ENCODE measurements around the gene TMCO5A. TPM values are rescaled to one million over a fixed set of nuclear protein-coding genes. Genes with fewer than 3 reads are reported as not detected.

The TMCO5A gene
- total and polyA plus RNA-seq, 9 of the 15 experiments (the other 6 are each of a cell fraction or from before 2014, with no cell fraction given): not detected

DNA sequence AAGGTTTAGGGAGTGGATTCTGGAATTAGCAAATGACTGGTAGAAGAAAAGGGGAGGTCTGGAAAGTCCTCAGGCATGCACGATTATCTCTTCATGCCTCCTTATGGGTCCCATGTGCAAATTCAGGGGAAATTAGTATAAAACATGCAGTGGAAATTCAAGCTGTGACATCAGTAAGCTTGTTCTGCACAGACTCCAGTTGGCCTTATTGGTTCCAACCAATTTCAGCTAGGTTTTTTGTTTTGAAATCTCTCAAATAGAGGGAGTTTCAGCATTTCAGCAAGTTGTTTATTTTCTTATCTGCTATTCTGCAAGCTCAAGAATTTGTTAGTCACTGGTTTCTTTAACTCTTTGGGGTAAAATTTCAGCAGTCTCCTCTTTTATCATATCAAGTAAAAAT, 774 bp upstream of the TMCO5A start:
- ATAC-seq: no peak
- Histone ChIP-seq H3K9me1 (ENCODE audit: control insufficient read depth, insufficient read depth, low read length) (no peaks in the 10 kb centered on the region), H3K4me2 (ENCODE audit: insufficient read depth, low read length) (no peak overlapping the region), H3K27me3 (ENCODE audit: control insufficient read depth in 2 of 2, insufficient read depth in 2 of 2, low read length in 2 of 2) (no peaks in the 10 kb centered on the region), H2AFZ (ENCODE audit: low read depth, low read length) (no peak overlapping the region), H3K79me2 (ENCODE audit: control insufficient read depth, insufficient read depth, low read length) (no peaks in the 10 kb centered on the region), H3K9ac (ENCODE audit: insufficient read depth in 1 of 2, low read depth in 2 of 2, low read length in 2 of 2) (no peak overlapping the region), H3K36me3 (ENCODE audit: control insufficient read depth, insufficient read depth, low read length) (no peaks in the 10 kb centered on the region), H3K4me1 (replicated peaks in 1 of 2; ENCODE audit: control insufficient read depth in 2 of 2, insufficient read depth in 2 of 2, low read length in 2 of 2) (no peaks in the 10 kb centered on the region), H3K9me3 (replicated peaks; ENCODE audit: control insufficient read depth, insufficient read depth, low read depth, low read length) (no peaks in the 10 kb centered on the region), H4K20me1 (replicated peaks; ENCODE audit: control insufficient read depth, insufficient read depth, low read length) (no peaks in the 10 kb centered on the region), H3K4me3 (no peak overlapping the region), H3K27ac (ENCODE audit: extremely low read depth, low read depth, low read length) (no peak overlapping the region)
- in situ Hi-C loops (cut with MboI): no loop called here
- CTCF ChIA-PET (ENCODE audit: low intra/inter-chr PET ratio): no interaction called here
- POLR2A ChIA-PET: interaction anchor here (1.3 kb wide), 1 partner anchor 12 kb away, joined by 4 read pairs; no protein-coding TSS in a partner anchor
- intact Hi-C loops (cut with micrococcal nuclease): no loop called here
- no peak for DNase-seq (ENCODE audit: extremely low read depth in 1 of 4, low spot score in 3 of 4)
- TF ChIP-seq, protein P1, sequence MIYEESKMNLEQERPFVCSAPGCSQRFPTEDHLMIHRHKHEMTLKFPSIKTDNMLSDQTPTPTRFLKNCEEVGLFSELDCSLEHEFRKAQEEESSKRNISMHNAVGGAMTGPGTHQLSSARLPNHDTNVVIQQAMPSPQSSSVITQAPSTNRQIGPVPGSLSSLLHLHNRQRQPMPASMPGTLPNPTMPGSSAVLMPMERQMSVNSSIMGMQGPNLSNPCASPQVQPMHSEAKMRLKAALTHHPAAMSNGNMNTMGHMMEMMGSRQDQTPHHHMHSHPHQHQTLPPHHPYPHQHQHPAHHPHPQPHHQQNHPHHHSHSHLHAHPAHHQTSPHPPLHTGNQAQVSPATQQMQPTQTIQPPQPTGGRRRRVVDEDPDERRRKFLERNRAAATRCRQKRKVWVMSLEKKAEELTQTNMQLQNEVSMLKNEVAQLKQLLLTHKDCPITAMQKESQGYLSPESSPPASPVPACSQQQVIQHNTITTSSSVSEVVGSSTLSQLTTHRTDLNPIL (CRISPR knock-in tag; IDR thresholded peaks at IDR 0.05): no peak
- TF ChIP-seq ZFPM2 (CRISPR knock-in tag; IDR thresholded peaks at IDR 0.05): no peak
- TF ChIP-seq JUN (IDR thresholded peaks at IDR 0.05; ENCODE audit: borderline replicate concordance, low read depth, low read length): no peak
- no peak for TF ChIP-seq JUN (CRISPR knock-in tag; IDR thresholded peaks at IDR 0.05; ENCODE audit: borderline replicate concordance)
- TF ChIP-seq SP2 (IDR thresholded peaks at IDR 0.05; ENCODE audit: extremely low read depth, low read depth, low read length, poor library complexity, severe bottlenecking): no peak
- TF ChIP-seq, protein P2, sequence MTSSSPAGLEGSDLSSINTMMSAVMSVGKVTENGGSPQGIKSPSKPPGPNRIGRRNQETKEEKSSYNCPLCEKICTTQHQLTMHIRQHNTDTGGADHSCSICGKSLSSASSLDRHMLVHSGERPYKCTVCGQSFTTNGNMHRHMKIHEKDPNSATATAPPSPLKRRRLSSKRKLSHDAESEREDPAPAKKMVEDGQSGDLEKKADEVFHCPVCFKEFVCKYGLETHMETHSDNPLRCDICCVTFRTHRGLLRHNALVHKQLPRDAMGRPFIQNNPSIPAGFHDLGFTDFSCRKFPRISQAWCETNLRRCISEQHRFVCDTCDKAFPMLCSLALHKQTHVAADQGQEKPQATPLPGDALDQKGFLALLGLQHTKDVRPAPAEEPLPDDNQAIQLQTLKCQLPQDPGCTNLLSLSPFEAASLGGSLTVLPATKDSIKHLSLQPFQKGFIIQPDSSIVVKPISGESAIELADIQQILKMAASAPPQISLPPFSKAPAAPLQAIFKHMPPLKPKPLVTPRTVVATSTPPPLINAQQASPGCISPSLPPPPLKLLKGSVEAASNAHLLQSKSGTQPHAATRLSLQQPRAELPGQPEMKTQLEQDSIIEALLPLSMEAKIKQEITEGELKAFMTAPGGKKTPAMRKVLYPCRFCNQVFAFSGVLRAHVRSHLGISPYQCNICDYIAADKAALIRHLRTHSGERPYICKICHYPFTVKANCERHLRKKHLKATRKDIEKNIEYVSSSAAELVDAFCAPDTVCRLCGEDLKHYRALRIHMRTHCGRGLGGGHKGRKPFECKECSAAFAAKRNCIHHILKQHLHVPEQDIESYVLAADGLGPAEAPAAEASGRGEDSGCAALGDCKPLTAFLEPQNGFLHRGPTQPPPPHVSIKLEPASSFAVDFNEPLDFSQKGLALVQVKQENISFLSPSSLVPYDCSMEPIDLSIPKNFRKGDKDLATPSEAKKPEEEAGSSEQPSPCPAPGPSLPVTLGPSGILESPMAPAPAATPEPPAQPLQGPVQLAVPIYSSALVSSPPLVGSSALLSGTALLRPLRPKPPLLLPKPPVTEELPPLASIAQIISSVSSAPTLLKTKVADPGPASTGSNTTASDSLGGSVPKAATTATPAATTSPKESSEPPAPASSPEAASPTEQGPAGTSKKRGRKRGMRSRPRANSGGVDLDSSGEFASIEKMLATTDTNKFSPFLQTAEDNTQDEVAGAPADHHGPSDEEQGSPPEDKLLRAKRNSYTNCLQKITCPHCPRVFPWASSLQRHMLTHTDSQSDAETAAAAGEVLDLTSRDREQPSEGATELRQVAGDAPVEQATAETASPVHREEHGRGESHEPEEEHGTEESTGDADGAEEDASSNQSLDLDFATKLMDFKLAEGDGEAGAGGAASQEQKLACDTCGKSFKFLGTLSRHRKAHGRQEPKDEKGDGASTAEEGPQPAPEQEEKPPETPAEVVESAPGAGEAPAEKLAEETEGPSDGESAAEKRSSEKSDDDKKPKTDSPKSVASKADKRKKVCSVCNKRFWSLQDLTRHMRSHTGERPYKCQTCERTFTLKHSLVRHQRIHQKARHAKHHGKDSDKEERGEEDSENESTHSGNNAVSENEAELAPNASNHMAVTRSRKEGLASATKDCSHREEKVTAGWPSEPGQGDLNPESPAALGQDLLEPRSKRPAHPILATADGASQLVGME (CRISPR knock-in tag; IDR thresholded peaks at IDR 0.05): no peak
- TF ChIP-seq ZNF274 (IDR thresholded peaks at IDR 0.05; ENCODE audit: borderline replicate concordance, low read depth, low read length): no peak
- no peak for TF ChIP-seq MEF2D (tag; conservative IDR thresholded peaks at IDR 0.05; ENCODE audit: low read depth)
- no peak for TF ChIP-seq KAT2B (IDR thresholded peaks at IDR 0.05; ENCODE audit: low read depth, low read length)
- TF ChIP-seq MAFG (tag; conservative IDR thresholded peaks at IDR 0.05): no peak
- TF ChIP-seq IFI16 (CRISPR knock-in tag; IDR thresholded peaks at IDR 0.05): no peak
- no peak for TF ChIP-seq DEAF1 (CRISPR knock-in tag; IDR thresholded peaks at IDR 0.05)
- TF ChIP-seq MCM7 (IDR thresholded peaks at IDR 0.05): no peak
- TF ChIP-seq, protein P3, sequence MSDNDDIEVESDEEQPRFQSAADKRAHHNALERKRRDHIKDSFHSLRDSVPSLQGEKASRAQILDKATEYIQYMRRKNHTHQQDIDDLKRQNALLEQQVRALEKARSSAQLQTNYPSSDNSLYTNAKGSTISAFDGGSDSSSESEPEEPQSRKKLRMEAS (CRISPR knock-in tag; IDR thresholded peaks at IDR 0.05): no peak
- WGBS (ENCODE audit: insufficient coverage, low coverage, missing lambda C conversion rate): 0% methylated on average over 1 of the region's 1 CpG
- FAIRE-seq: no peak
- no TSS peak for BruUV-seq (replicated peaks)
